ENCODE data around the gene SHROOM2.

- TF ChIP-seq CTCF (IDR thresholded peaks at IDR 0.05) (no peak), EP300 (IDR thresholded peaks at IDR 0.05) (no peak), POLR2A (IDR thresholded peaks at IDR 0.05) (no peak)
Measured at GRCh38 chrX:9758021-9758638, 28.1 kb upstream of the SHROOM2 start.
